Neural progenitor cell (in vitro differentiated cells): ENCODE measurements around the gene ADCY1.

Source experiments
- EZH2 ChIP-seq: fragments of 200-600 bp; sonication (generic); IDR thresholded peaks from 2 replicates; pipeline ENCODE4 v1.6.1; 2017; ENCODE audit warnings: antibody characterized with exemption, mild to moderate bottlenecking, moderate library complexity
- EZH2phosphoT487 ChIP-seq: fragments of 200-600 bp; sonication (generic); IDR thresholded peaks from 2 replicates; pipeline ENCODE4 v1.6.1; 2017; ENCODE audit warnings: antibody characterized with exemption
- TF ChIP-seq, protein P1 (sequence below): fragments of 200-600 bp; sonication (generic); IDR thresholded peaks from 2 replicates; pipeline ENCODE4 v1.5.1; 2017; ENCODE audit warnings: antibody characterized with exemption, mild to moderate bottlenecking

DNA sequence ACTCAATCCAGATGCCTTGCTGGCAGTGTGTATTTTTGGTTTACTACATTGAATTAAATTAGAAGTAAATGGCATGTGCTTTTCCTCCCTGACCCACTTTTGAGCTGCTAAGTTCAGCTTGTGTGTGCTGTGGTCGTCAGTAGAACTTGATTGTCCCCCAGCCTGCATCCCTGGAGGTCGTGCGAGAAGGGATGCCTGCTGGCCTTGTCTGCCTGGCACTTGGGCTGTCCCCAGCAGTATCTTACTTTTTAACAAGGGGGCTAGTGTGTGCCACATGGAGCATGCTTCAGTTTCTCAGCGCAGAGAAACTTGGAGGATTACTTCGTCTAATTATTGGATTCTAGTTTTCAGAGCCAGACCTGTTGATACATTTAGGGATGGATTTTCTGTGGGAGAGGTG lies 80.2 kb downstream of the ADCY1 start:
- TF ChIP-seq, protein P1, sequence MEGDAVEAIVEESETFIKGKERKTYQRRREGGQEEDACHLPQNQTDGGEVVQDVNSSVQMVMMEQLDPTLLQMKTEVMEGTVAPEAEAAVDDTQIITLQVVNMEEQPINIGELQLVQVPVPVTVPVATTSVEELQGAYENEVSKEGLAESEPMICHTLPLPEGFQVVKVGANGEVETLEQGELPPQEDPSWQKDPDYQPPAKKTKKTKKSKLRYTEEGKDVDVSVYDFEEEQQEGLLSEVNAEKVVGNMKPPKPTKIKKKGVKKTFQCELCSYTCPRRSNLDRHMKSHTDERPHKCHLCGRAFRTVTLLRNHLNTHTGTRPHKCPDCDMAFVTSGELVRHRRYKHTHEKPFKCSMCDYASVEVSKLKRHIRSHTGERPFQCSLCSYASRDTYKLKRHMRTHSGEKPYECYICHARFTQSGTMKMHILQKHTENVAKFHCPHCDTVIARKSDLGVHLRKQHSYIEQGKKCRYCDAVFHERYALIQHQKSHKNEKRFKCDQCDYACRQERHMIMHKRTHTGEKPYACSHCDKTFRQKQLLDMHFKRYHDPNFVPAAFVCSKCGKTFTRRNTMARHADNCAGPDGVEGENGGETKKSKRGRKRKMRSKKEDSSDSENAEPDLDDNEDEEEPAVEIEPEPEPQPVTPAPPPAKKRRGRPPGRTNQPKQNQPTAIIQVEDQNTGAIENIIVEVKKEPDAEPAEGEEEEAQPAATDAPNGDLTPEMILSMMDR, result no peak
- TF ChIP-seq EZH2phosphoT487, result no peak
- no peak for TF ChIP-seq EZH2
